HL-60/S4 (cell line): ENCODE results near the gene SGIP1.
"Not testable (repeated sequence)": the region's sequence is repeated elsewhere in the genome, so short reads cannot be mapped to it uniquely, and the experiment has no call there.

Experiments
- in situ Hi-C: fragments of 300-500 bp; cut with MboI; formaldehyde crosslinking; loops from 2 replicates; pipeline ENCODE4 v1.14.3; 2022; ENCODE audit warnings: low sequenced_read_pairs

SGIP1 gene

DNA sequence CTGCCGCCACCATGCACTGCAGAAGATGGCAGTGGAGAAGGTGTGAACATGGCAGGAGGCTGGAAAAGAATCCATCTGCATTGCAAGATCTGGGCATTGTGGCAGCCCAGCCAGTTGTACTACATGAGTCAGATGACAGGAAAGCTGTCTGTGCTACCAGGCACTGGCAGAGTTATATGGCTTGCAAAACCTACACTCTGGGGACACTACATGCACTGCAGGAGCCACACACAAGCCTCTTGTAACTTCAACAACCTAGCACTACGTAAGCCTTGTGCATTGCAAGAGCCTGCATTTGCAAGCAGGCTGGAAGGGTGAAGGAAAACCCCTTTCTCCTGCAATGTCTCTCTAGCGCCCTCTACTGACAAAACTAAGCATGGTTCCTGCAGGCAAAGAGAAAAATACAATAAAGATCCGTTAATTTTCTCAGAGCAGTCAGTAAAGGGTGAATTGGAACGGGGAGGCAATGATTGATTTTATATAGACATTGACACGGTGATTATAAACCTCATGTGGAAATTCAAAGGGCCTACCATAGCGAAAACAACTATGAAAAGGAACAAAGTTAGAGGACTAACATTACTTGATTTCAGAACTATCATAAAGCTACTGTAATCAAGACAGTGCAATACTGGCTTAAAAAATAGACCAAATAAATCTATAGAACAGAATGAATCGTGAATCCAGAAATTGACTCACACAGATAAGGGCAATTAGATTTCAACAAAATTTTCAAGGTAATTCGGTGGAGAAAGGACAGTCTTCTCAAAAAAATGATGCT is 192.1 kb downstream of the SGIP1 start:
- in situ Hi-C loops, result no loop called here

- in situ Hi-C loops, result no loop called here
Observed at GRCh38 chr1:66728021-66728420, 194.1 kb downstream of the SGIP1 start.

DNA sequence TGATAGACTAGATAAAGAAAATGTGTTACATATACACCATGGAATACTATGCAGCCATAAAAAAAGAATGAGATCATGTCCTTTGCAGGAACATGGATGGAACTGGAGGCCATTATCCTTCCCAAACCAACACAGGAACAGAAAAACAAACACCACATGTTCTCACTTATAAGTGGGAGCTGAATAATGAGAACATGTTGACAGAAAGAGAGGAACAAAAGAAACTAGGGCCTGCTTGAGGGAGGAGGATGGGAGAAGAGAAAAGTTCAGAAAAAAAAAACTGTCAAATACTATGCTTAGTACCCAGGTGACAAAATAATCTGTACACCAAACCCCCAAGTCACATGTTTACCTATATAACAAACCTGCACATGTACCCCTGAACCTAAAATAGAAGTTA is 194.8 kb downstream of the SGIP1 start:
- in situ Hi-C loops, result not testable (repeated sequence)

DNA sequence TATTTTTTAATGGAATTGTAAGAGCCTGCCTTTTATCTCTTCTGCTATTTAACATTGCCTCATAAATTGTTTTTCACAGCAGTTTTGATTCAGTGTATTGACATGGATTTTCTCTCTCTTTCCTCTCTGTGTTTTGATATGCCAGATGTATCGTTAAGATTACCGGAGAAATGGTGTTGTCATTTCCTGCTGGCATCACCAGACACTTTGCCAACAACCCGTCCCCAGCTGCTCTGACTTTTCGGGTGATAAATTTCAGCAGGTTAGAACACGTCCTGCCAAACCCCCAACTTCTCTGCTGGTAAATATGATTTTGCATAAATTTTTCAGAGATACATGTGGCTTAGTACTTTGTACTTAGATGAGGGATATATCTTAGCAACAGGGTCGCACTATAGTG is 195.2 kb downstream of the SGIP1 start:
- in situ Hi-C loops, result no loop called here

DNA sequence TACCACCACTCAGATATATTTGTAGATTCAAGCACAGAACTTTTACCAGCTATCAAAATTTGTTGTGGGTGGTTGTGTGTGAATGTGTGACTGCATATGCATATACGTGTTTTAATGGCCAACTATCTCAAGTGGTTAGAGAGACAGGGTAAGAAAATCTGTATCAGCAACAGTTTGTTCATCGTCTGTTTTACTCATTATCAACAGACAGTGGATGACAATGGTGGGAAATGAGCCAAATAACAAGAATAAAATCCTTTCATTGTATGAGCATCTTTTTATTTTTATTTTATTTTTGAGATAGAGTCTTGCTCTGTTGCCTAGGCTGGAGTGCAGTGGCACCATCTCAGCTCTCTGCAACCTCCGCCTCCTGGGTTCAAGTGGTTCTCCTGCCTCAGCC is 195.6 kb downstream of the SGIP1 start:
- in situ Hi-C loops, result no loop called here

DNA sequence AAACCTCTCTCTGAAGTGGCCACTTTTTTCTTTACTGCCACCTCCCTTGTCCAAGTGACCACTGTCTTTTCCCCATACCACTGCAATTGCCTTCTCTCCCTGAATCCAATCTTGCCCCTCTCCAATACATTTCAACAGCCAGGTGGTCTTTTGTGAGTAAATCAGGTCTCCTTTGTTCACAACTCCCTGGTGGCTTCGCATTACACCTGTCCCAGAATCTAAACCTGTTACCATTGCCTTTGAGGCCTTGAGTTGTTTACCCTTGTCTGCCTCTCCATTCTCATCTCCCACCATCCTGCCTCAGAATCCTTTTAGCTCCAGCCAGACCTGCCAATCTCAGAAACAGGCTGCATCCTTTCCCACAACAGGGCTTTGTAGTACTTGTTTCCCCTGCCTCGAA is 196.5 kb downstream of the SGIP1 start:
- in situ Hi-C loops, result no loop called here

- in situ Hi-C loops, result no loop called here
Observed at GRCh38 chr1:66731170-66731865, 197.4 kb downstream of the SGIP1 start.

DNA sequence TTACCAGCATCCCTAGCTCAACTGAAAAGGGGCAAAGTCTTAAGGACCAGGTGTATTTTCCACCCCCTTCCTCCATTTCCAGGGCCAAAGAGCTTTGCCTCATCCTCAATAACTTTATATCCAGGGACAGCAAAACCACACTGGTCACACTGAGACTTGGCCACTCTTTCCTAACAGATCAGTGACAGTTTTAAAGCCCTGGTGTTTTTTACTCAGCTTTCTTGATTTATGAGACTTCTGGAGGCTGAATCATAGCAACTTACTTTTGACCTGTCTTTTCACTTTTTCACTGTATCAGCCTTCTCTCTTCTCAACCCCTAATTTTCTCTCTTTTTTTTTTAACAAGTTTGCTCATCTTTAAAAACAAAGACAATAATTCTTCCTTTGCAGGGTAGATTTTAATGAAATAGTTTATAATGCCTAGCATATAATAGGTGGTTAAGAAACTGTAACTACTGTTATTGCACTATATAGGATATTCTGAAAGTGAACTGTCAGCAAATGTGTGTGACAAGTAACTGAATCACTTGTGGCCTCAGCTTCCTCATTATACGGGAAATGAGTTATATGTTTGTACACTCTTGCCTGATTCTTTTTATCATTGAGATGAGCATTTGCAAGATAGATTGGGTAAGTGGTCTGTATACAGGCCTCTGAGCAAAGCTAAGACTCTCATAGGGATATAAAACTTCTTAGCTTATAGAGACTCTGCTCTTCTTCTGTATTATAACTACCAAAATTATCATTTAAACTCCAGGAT is 198.6 kb downstream of the SGIP1 start:
- in situ Hi-C loops, result no loop called here

DNA sequence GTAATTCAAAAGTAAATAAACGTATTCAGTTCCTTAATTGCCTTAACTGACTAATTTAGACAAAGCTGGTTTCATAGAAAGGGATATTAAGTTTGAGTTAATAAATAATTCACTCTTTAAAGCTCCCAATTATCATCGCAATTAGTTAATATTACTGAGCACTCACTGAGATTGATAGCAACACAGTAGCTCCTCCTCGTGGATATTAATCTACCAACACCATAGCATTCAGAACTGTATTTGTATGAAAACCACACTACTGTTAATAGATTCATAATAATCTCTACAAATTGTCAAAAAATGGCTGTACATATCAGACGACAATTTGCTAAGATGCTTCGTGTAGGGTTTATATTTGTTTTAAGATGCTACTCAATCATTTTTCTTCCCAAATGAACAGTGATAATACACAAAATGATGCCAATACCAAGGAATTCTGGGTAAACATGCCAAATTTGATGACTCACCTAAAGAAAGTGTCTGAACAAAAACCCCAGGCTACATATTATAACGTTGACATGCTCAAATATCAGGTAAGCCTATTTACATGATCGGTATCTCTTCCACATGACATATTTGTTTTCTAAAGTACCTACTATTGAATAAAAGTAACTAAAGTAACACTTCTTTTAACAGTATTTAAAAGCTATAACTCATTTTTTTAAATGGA is 199.5 kb downstream of the SGIP1 start:
- in situ Hi-C loops, result no loop called here

DNA sequence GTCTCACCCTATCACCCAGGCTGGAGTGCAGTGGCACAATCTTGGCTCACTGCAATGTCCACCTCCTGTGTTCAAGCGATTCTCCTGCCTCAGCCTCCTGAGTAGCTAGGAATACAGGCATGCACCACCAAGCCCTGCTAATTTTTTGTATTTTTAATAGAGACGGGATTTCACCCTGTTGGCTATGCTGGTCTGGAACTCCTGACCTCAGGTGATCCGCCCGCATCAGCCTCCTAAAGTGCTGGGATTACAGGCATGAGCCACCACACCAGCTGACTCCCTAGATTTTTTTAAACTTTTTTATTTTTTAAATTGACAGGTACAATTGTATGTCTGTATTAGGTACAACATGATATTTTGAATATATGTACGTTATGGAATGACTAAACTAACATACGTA is 200.6 kb downstream of the SGIP1 start:
- in situ Hi-C loops, result not testable (repeated sequence)

- in situ Hi-C loops, result no loop called here
Observed at GRCh38 chr1:66737836-66738235, 203.9 kb downstream of the SGIP1 start.

GRCh38 chr1:66739401-66740157 is 205.6 kb downstream of the SGIP1 start:
- in situ Hi-C loops, result no loop called here

GRCh38 chr1:66745451-66745850 is 211.5 kb downstream of the SGIP1 start:
- in situ Hi-C loops, result no loop called here

DNA sequence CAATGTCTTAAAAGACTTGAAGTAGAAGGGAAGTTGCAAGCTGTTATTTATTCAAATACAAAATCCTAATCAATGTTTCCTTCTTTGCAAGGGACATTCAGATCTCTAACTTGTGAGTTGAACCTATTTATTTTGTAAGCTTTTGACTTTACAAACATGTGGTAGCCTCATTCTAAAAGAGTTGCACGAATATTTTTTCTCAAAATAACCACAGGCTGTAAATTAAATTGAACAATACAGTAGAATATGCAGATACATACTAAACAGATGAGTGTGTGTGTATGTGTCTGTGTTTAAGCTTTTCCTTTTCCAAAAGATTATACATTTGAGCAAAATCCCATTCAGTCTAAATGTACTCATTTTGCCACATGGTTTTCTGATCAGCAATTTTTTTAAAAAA is 213.5 kb downstream of the SGIP1 start:
- in situ Hi-C loops, result no loop called here

- in situ Hi-C loops, result loop anchor here (25.0 kb wide), 1 partner anchor 762 kb away; no protein-coding TSS in a partner anchor
Observed at GRCh38 chr1:66750577-66750976, 216.6 kb downstream of the SGIP1 start.

DNA sequence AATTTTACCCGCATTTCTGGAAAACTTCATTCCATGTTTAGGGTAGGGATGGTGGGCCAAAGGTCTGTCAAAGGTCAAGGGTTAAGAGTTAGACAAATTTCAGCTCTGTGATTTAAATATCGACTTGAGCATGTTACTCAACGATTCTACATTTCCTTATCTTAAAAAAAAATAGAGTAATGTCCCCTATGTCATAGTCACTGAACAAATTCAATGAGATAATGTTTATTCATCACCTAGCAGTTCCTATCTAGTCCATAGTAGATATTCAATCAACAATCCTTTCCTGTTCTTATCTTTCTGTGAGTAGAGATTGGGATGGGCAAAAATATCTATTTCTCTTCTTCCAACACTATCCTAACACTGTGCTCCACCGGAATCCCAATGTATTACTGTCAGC is 217.2 kb downstream of the SGIP1 start:
- in situ Hi-C loops, result loop anchor here (25.0 kb wide), 1 partner anchor 761 kb away; no protein-coding TSS in a partner anchor

DNA sequence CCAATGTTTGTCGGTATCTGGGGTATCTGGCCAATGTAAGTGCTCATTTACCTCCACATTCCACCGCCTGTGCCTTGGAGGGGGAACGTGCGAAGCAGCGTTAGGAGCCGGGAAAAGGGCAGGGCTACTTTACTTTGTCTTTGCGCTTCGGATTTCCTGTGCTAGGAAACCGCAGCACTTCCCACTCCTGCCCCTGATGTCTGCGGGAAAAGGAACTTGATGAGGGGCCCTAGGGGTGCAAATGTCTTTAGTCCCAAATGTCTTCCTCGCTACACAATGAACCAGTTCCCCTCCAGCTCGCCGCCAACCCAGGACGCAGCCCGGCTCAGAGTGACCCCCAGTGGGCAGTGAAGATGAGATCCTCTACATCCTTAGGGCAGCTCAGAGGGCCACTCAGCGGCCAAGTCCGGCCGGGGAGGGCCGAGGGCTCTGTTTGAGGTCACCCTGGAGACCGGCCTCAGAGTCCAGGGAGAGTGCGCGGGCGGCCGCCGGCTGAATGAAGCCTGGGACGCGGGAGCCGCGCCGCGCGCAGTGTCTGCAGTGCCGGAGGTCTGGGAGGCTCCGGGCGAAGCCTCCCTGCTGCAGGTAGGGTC is 218.1 kb downstream of the SGIP1 start, which contains the start of gene DYNLT5:
TSS of gene DYNLT5 (plus strand) at position 460 of the 593 bp plus-strand sequence. CDS start 2,200 bp downstream, outside the sequence.
- in situ Hi-C loops, result loop anchor here (25.0 kb wide), 1 partner anchor 760 kb away; no protein-coding TSS in a partner anchor

DNA sequence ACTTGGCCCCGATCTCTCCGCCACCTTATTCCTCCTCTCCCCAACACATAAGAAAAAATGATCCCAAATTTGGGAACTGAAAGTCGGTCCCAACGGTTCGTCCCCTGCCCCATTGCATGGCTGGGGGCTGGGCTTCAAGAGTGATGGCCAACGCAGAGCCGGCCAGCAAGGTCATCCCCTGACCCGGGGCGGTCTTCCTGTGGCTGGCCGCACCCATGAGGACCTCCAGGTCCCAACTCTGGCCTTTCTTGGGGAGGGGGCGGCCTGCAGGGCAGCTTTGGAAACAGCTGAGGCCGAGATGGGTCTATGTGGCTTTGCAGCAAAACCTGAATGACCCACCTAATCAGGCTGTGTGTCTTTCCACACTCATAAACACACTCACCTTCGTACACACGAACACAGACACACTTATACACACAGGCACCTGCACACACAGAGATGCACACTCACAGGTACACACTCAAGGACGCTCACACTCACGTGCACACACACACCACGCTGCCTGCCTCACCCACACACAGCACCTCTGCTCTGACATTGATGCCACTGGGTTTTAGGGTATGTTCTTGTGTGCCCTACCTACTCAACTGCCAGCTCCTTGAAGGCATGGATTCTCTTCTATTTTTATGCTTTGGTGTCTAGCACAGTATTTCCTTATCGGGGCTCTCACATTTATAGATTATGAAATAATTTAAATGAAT is 218.9 kb downstream of the SGIP1 start:
- in situ Hi-C loops, result loop anchor here (25.0 kb wide), 1 partner anchor 759 kb away; no protein-coding TSS in a partner anchor

GRCh38 chr1:66757722-66758240 is 223.8 kb downstream of the SGIP1 start:
- in situ Hi-C loops, result loop anchor here (25.0 kb wide), 1 partner anchor 755 kb away; no protein-coding TSS in a partner anchor
